PC-3 (cell line): Measurements from ENCODE around the gene PTPRN2.

ENCODE experiments used
- EZH2 ChIP-seq: fragments of 300-600 bp; sonication (generic); IDR thresholded peaks from one replicate; pipeline ENCODE4 v1.6.1; 2017; ENCODE audit warnings: antibody characterized with exemption, mild to moderate bottlenecking, low read length; ENCODE audit not compliant: unreplicated experiment
- EZH2phosphoT487 ChIP-seq: fragments of 300-600 bp; sonication (generic); IDR thresholded peaks from 2 replicates; pipeline ENCODE4 v1.6.1; 2018; ENCODE audit warnings: mild to moderate bottlenecking, antibody characterized with exemption, low read length, borderline replicate concordance
- TF ChIP-seq, protein P1 (sequence below): fragments of 300-600 bp; sonication (generic); conservative IDR thresholded peaks from 2 replicates; pipeline ENCODE4 v1.5.1; 2017; ENCODE audit warnings: antibody characterized with exemption, low read depth, mild to moderate bottlenecking, low read length

DNA sequence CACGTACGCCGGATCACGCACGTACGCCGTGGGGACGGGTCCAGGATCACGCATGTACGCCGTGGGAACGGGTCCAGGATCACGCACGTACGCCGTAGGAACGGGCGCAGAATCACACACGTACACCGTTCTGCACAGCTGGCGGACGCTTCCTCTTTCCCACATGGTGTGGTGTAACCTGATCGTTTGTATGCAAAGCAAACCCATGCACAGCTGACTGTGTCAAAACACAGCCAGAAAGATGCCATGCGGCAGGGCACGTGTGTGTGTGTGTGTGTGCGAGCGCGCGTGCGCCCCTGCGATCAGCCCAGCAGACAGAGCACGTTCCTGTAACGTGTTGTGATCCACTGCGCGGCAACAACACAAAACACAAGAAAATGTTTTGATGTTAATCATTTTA, 677.2 kb downstream of the PTPRN2 start:
- TF ChIP-seq EZH2 (no peak), EZH2phosphoT487 (no peak)
- TF ChIP-seq, protein P1, sequence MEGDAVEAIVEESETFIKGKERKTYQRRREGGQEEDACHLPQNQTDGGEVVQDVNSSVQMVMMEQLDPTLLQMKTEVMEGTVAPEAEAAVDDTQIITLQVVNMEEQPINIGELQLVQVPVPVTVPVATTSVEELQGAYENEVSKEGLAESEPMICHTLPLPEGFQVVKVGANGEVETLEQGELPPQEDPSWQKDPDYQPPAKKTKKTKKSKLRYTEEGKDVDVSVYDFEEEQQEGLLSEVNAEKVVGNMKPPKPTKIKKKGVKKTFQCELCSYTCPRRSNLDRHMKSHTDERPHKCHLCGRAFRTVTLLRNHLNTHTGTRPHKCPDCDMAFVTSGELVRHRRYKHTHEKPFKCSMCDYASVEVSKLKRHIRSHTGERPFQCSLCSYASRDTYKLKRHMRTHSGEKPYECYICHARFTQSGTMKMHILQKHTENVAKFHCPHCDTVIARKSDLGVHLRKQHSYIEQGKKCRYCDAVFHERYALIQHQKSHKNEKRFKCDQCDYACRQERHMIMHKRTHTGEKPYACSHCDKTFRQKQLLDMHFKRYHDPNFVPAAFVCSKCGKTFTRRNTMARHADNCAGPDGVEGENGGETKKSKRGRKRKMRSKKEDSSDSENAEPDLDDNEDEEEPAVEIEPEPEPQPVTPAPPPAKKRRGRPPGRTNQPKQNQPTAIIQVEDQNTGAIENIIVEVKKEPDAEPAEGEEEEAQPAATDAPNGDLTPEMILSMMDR, result no peak
